ENCODE results near the gene LIF.
"Not testable (repeated sequence)": the region's sequence is repeated elsewhere in the genome, so short reads cannot be mapped to it uniquely, and the experiment has no call there.

The LIF gene

GRCh38 chr22:30224161-30224857, 22.2 kb downstream of the LIF start:
- DNase-seq, result no peak

- no peak for DNase-seq
Measured at GRCh38 chr22:30223303-30223702, 23.3 kb downstream of the LIF start.

GRCh38 chr22:30222321-30222720, 24.2 kb downstream of the LIF start:
- no peak for DNase-seq

GRCh38 chr22:30221121-30221992, 25.2 kb downstream of the LIF start:
- no peak for DNase-seq

GRCh38 chr22:30220338-30221012, 26.1 kb downstream of the LIF start:
- DNase-seq, result no peak

- no peak for DNase-seq
Measured at GRCh38 chr22:30219668-30220278, 26.8 kb downstream of the LIF start.

GRCh38 chr22:30219049-30219654, 27.4 kb downstream of the LIF start:
- DNase-seq, result no peak

GRCh38 chr22:30217698-30218560, 28.6 kb downstream of the LIF start:
- DNase-seq, result no peak

GRCh38 chr22:30216710-30217109, 29.8 kb downstream of the LIF start:
- DNase-seq, result no peak

- DNase-seq, result not testable (repeated sequence)
Measured at GRCh38 chr22:30216272-30216671, 30.3 kb downstream of the LIF start.

GRCh38 chr22:30214703-30215407, 31.7 kb downstream of the LIF start:
- peak in 1 of 2 experiments; percentile 7 for DNase-seq

GRCh38 chr22:30212996-30213441, 33.5 kb downstream of the LIF start:
- no peak for DNase-seq

GRCh38 chr22:30212363-30212995, 34.1 kb downstream of the LIF start:
- DNase-seq, result no peak

GRCh38 chr22:30211124-30211820, 35.3 kb downstream of the LIF start:
- DNase-seq, result no peak

GRCh38 chr22:30210235-30210909, 36.2 kb downstream of the LIF start:
- DNase-seq, result no peak

- DNase-seq, result no peak
Measured at GRCh38 chr22:30209642-30210041, 36.9 kb downstream of the LIF start.

- no peak for DNase-seq
Measured at GRCh38 chr22:30208631-30209603, 37.6 kb downstream of the LIF start.

- DNase-seq, result no peak
Measured at GRCh38 chr22:30206944-30207343, 39.6 kb downstream of the LIF start.
